Stimulated activated CD4-positive, alpha-beta T cell treated with anti-CD3 and anti-CD28 coated beads, Interleukin-15, amount 100 ng/mL, for 1 hour (primary cell): ENCODE results near the gene PTGDS.
A peak's percentile ranks its signal among the peaks of the same experiment; 100 is the strongest.

Experiments
- DNase-seq, 2 donors: peaks; one replicate each; pipeline ENCODE4 v3.0.0-alpha.2; 2020; ENCODE audit warnings: low read depth in 1 of 2, low spot score in 1 of 2

The PTGDS gene

GRCh38 chr9:136945333-136946227 lies 31.7 kb upstream of the PTGDS start:
- DNase-seq: no peak

- DNase-seq: no peak
Observed at GRCh38 chr9:136946228-136947027, 30.9 kb upstream of the PTGDS start.

GRCh38 chr9:136947028-136947891 lies 30.0 kb upstream of the PTGDS start:
- no peak for DNase-seq

DNA sequence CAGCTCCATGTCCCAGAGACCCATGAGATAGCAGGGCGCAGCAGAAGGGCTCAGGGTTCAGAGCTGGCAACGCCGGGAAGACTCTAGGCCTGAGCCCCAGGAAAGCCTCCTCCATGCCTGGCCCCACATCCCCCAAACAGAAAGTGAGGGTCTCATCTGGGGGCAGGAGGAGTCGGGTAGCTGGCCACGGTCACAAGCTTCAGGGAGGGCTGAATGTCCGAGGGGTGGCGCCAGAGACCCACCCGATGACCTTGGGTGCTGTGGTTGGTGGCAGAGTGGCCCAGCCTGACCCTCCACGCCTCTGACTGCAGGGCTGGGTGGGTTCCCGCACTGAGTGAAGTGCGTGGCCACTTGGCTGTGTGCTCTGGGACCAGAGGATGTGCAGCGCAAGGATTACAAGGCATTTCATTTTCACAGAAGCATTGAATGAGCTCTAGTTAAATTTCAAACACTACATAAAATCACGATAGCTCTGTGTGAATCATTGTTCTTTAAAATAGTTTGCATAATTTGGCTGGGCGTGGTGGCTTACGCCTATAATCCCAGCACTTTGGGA lies 29.3 kb upstream of the PTGDS start:
- DNase-seq: no peak

- no peak for DNase-seq
Observed at GRCh38 chr9:136949239-136949816, 28.0 kb upstream of the PTGDS start.

DNA sequence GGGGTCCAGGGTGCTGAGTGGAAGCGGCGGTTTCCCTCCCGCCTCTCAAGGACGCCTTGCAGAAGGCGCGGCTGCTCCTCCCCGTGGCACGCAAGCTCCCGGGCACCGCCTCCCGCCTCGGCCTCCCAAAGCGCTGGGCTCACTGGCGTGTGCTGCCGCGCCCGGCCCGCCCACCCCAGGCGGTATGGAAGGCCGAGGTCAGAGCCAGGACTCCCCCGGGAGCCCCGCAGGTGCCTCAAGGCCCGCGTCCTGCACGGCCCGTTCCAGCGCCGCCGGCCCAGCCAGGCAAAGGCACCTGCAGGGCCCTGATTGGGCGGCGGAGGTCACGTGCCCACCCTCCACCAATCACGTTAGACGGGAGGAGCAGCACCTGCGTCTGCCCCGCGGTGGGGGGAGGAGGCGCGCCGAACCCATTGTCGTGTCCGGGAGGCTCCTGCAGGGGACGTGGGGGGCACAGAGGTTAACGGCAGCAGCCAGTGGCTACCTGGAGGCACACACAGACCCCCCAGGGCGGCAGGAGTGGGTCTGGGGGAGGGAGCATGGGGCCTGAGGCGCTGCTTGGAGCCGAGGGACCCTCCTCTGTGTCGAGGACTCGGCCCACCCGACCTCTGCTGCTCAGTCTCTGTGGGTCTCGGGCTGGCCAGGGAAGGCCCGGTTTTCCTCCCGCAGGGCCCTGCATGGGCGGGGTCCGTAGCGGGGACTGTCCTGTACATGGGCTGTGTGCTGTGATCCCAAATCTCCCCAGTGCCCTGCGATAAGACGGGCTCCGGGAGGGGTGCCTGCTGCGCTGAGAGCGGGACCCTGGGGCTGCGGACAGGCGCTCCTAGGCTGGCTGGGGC lies 27.3 kb upstream of the PTGDS start:
- DNase-seq: peak; percentile 93 to 95

- DNase-seq: no peak
Observed at GRCh38 chr9:136950656-136951276, 26.5 kb upstream of the PTGDS start.

GRCh38 chr9:136951541-136952320 lies 25.6 kb upstream of the PTGDS start, which contains the start of gene LCN12:
Gene LCN12 (plus strand): TSS chr9:136952273. CDS start chr9:136952328, 55 bp downstream.
- DNase-seq: no peak

- no peak for DNase-seq
Observed at GRCh38 chr9:136952321-136952850, 24.9 kb upstream of the PTGDS start.

- no peak for DNase-seq
Observed at GRCh38 chr9:136952876-136953770, 24.2 kb upstream of the PTGDS start.

GRCh38 chr9:136953771-136954269 lies 23.5 kb upstream of the PTGDS start:
- no peak for DNase-seq

DNA sequence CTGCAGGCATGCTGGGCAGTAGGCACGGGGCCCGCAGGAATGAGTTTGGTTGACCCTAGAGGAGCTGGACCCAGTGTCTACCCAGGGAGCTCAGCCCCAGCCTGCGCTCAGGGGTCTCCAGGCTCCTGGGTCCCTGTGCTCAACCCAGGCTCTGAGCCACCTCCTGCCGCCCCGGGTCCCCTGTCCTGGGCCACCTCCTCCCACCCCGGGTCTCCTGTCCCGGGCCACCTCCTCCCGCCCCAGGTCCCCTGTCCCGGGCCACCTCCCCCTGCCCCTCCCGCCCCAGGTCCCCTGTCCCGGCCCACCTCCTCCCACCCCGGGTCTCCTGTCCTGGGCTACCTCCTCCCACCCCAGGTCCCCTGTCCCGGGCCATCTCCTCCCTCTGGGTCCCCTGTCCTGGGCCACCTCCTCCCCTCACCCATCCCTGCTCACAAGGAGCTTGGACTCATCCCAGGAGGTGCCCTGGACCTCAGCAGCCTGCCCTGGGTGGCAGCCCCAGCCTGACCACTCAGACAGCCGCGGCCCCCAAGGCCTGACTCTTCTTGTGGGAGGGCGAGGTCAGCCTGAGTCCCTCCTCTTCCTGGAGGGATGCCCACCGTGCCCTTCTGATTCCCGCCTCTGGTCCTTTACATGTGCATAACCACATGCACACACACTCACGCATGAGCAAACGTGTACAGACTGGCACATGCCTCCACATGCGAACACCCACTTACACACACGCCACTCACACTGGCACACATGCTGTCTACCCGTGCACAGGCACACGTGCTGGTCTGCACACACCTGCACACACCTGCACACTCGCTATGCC lies 22.8 kb upstream of the PTGDS start:
- no peak for DNase-seq

GRCh38 chr9:136955202-136955942 lies 21.9 kb upstream of the PTGDS start:
- DNase-seq: no peak

DNA sequence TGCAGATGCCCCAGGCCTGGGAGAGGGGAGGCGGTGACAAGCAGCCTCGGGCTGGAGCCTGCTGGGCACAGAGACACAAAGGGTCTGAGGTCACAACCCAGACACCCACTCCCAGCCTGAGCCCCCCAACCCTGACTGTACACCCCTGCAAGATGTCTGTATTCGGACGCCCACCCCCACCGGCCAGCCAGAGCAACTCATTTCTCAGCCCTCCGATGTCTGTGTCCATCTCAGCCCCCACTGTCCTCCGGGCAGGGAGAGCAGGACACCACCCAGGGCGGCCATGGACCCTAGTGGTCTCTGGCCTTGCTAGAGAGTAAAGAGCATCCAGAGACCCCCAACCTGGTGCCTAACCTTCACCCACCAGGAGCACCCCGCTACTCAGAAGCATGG lies 21.4 kb upstream of the PTGDS start:
- DNase-seq: no peak

- no peak for DNase-seq
Observed at GRCh38 chr9:136956604-136957003, 20.7 kb upstream of the PTGDS start.
